ENCODE measurements around the gene ITM2A.

The ITM2A gene

GRCh38 chrX:79369871-79370270, 2.7 kb upstream of the ITM2A start:
- TF ChIP-seq ARNT (IDR thresholded peaks at IDR 0.05): no peak
- TF ChIP-seq NFRKB (IDR thresholded peaks at IDR 0.05): no peak
- TF ChIP-seq TARDBP (IDR thresholded peaks at IDR 0.05): no peak
- TF ChIP-seq HDGF (IDR thresholded peaks at IDR 0.05; ENCODE audit: borderline replicate concordance): no peak
- no peak for TF ChIP-seq PKNOX1 (IDR thresholded peaks at IDR 0.05)
- no peak for TF ChIP-seq FOXM1 (IDR thresholded peaks at IDR 0.05; ENCODE audit: borderline replicate concordance)
- no peak for TF ChIP-seq FOXA1 (IDR thresholded peaks at IDR 0.05)
- TF ChIP-seq L3MBTL2 (conservative IDR thresholded peaks at IDR 0.05): no peak
- TF ChIP-seq SUZ12 (IDR thresholded peaks at IDR 0.05): no peak
- ChIA-PET CTCF (interaction anchor here (0.6 kb wide), 1 partner anchor 43 kb away, joined by 3 read pairs; no protein-coding TSS in a partner anchor), POLR2A (no interaction called here)
- no peak for DNase-seq (ENCODE audit: extremely low spot score)

GRCh38 chrX:79368441-79368840, 1.3 kb upstream of the ITM2A start:
- DNase-seq (ENCODE audit: extremely low spot score): no peak
- ChIA-PET CTCF (no interaction called here), POLR2A (no interaction called here)
- TF ChIP-seq NFRKB (IDR thresholded peaks at IDR 0.05) (no peak), ELF4 (IDR thresholded peaks at IDR 0.05) (no peak), FOXM1 (IDR thresholded peaks at IDR 0.05; ENCODE audit: borderline replicate concordance) (no peak), SP1 (IDR thresholded peaks at IDR 0.05) (no peak), SUZ12 (IDR thresholded peaks at IDR 0.05) (no peak), BHLHE40 (IDR thresholded peaks at IDR 0.05; ENCODE audit: borderline replicate concordance) (no peak), FOXA1 (IDR thresholded peaks at IDR 0.05) (no peak), LEF1 (IDR thresholded peaks at IDR 0.05; ENCODE audit: borderline replicate concordance) (no peak), CTBP1 (IDR thresholded peaks at IDR 0.05; ENCODE audit: borderline replicate concordance) (no peak), TARDBP (IDR thresholded peaks at IDR 0.05) (no peak)

GRCh38 chrX:79367907-79368306, 773 bp upstream of the ITM2A start:
- ChIA-PET POLR2A (no interaction called here), CTCF (no interaction called here)
- no peak for TF ChIP-seq FOXK2 (IDR thresholded peaks at IDR 0.05)
- no peak for DNase-seq (ENCODE audit: extremely low spot score)

- TF ChIP-seq HDGF (IDR thresholded peaks at IDR 0.05; ENCODE audit: borderline replicate concordance) (no peak), ELF4 (IDR thresholded peaks at IDR 0.05) (no peak), SUZ12 (IDR thresholded peaks at IDR 0.05) (no peak), LEF1 (IDR thresholded peaks at IDR 0.05; ENCODE audit: borderline replicate concordance) (no peak), ARNT (IDR thresholded peaks at IDR 0.05) (no peak), TARDBP (IDR thresholded peaks at IDR 0.05) (no peak), SP1 (IDR thresholded peaks at IDR 0.05) (no peak), PKNOX1 (IDR thresholded peaks at IDR 0.05) (no peak), CTBP1 (IDR thresholded peaks at IDR 0.05; ENCODE audit: borderline replicate concordance) (no peak), BHLHE40 (IDR thresholded peaks at IDR 0.05; ENCODE audit: borderline replicate concordance) (no peak), ZNF384 (IDR thresholded peaks at IDR 0.05) (no peak), L3MBTL2 (conservative IDR thresholded peaks at IDR 0.05) (no peak), NFRKB (IDR thresholded peaks at IDR 0.05) (no peak), FOXA1 (IDR thresholded peaks at IDR 0.05) (no peak), FOXM1 (IDR thresholded peaks at IDR 0.05; ENCODE audit: borderline replicate concordance) (no peak), FOXK2 (IDR thresholded peaks at IDR 0.05) (no peak)
- no peak for DNase-seq (ENCODE audit: extremely low spot score)
- ChIA-PET CTCF (no interaction called here), POLR2A (no interaction called here)
Observed at GRCh38 chrX:79366556-79366872, 620 bp downstream of the ITM2A start.

- CTCF ChIA-PET: no interaction called here
- POLR2A ChIA-PET: no interaction called here
- TF ChIP-seq ZNF384 (IDR thresholded peaks at IDR 0.05) (no peak), BHLHE40 (IDR thresholded peaks at IDR 0.05; ENCODE audit: borderline replicate concordance) (no peak), FOXK2 (IDR thresholded peaks at IDR 0.05) (no peak), PKNOX1 (IDR thresholded peaks at IDR 0.05) (no peak), ELF4 (IDR thresholded peaks at IDR 0.05) (no peak), NFRKB (IDR thresholded peaks at IDR 0.05) (no peak), TARDBP (IDR thresholded peaks at IDR 0.05) (no peak), CTBP1 (IDR thresholded peaks at IDR 0.05; ENCODE audit: borderline replicate concordance) (no peak), FOXA1 (IDR thresholded peaks at IDR 0.05) (no peak), HDGF (IDR thresholded peaks at IDR 0.05; ENCODE audit: borderline replicate concordance) (no peak), LEF1 (IDR thresholded peaks at IDR 0.05; ENCODE audit: borderline replicate concordance) (no peak), L3MBTL2 (conservative IDR thresholded peaks at IDR 0.05) (no peak), ARNT (IDR thresholded peaks at IDR 0.05) (no peak), FOXM1 (IDR thresholded peaks at IDR 0.05; ENCODE audit: borderline replicate concordance) (no peak), SUZ12 (IDR thresholded peaks at IDR 0.05) (no peak)
- no peak for DNase-seq (ENCODE audit: extremely low spot score)
Observed at GRCh38 chrX:79365591-79365990, 1.5 kb downstream of the ITM2A start.

GRCh38 chrX:79364306-79364705, 2.8 kb downstream of the ITM2A start:
- TF ChIP-seq FOXK2 (IDR thresholded peaks at IDR 0.05) (no peak), NFRKB (IDR thresholded peaks at IDR 0.05) (no peak), LEF1 (IDR thresholded peaks at IDR 0.05; ENCODE audit: borderline replicate concordance) (no peak), CTBP1 (IDR thresholded peaks at IDR 0.05; ENCODE audit: borderline replicate concordance) (no peak), BHLHE40 (IDR thresholded peaks at IDR 0.05; ENCODE audit: borderline replicate concordance) (no peak), FOXA1 (IDR thresholded peaks at IDR 0.05) (no peak), HDGF (IDR thresholded peaks at IDR 0.05; ENCODE audit: borderline replicate concordance) (no peak), TARDBP (IDR thresholded peaks at IDR 0.05) (no peak), PKNOX1 (IDR thresholded peaks at IDR 0.05) (no peak), SUZ12 (IDR thresholded peaks at IDR 0.05) (no peak), ARNT (IDR thresholded peaks at IDR 0.05) (no peak), ZNF384 (IDR thresholded peaks at IDR 0.05) (no peak), SP1 (IDR thresholded peaks at IDR 0.05) (no peak), FOXM1 (IDR thresholded peaks at IDR 0.05; ENCODE audit: borderline replicate concordance) (no peak), L3MBTL2 (conservative IDR thresholded peaks at IDR 0.05) (no peak), ELF4 (IDR thresholded peaks at IDR 0.05) (no peak)
- no peak for DNase-seq (ENCODE audit: extremely low spot score)
- ChIA-PET POLR2A (no interaction called here), CTCF (no interaction called here)

Measured in HEK293T (cell line).